GM19438 (cell line): ENCODE data around the gene CFAP92.

Experiments used
- ATAC-seq: cut with Tn5 transposase; IDR thresholded peaks from one replicate; pipeline ENCODE4 v1.9.1; 2021; ENCODE audit warnings: low read depth; ENCODE audit not compliant: unreplicated experiment

The CFAP92 gene

GRCh38 chr3:129026728-129027543 is 33.1 kb upstream of the CFAP92 start:
- peak; percentile 99 for ATAC-seq

GRCh38 chr3:129025691-129026435 is 32.0 kb upstream of the CFAP92 start:
- no peak for ATAC-seq

GRCh38 chr3:129025108-129025507 is 31.2 kb upstream of the CFAP92 start:
- no peak for ATAC-seq

GRCh38 chr3:129023909-129024308 is 30.0 kb upstream of the CFAP92 start:
- ATAC-seq = no peak

GRCh38 chr3:129023008-129023358 is 29.1 kb upstream of the CFAP92 start:
- ATAC-seq = no peak

- no peak for ATAC-seq
Measured at GRCh38 chr3:129022114-129023007, 28.5 kb upstream of the CFAP92 start.

GRCh38 chr3:129021140-129021551 is 27.3 kb upstream of the CFAP92 start:
- ATAC-seq = no peak

- ATAC-seq = no peak
Measured at GRCh38 chr3:129020691-129021090, 26.8 kb upstream of the CFAP92 start.

GRCh38 chr3:129019266-129019665 is 25.4 kb upstream of the CFAP92 start:
- no peak for ATAC-seq

- ATAC-seq = no peak
Measured at GRCh38 chr3:129018751-129019150, 24.9 kb upstream of the CFAP92 start.

- no peak for ATAC-seq
Measured at GRCh38 chr3:129018271-129018670, 24.4 kb upstream of the CFAP92 start.

- ATAC-seq = no peak
Measured at GRCh38 chr3:129017484-129017899, 23.6 kb upstream of the CFAP92 start.

- ATAC-seq = no peak
Measured at GRCh38 chr3:129016720-129017483, 23.0 kb upstream of the CFAP92 start.

GRCh38 chr3:129016356-129016719 is 22.5 kb upstream of the CFAP92 start:
- peak; percentile 43 for ATAC-seq

- ATAC-seq = no peak
Measured at GRCh38 chr3:129015388-129016105, 21.7 kb upstream of the CFAP92 start.

- no peak for ATAC-seq
Measured at GRCh38 chr3:129014793-129015345, 21.0 kb upstream of the CFAP92 start.

- ATAC-seq = no peak
Measured at GRCh38 chr3:129014148-129014547, 20.3 kb upstream of the CFAP92 start.

GRCh38 chr3:129013491-129013891 is 19.6 kb upstream of the CFAP92 start:
- ATAC-seq = no peak

- no peak for ATAC-seq
Measured at GRCh38 chr3:129010310-129010956, 16.6 kb upstream of the CFAP92 start.
